C4-2B (cell line): ENCODE measurements around the gene UNC93B1.
"Not testable (repeated sequence)": the region's sequence is repeated elsewhere in the genome, so short reads cannot be mapped to it uniquely, and the experiment has no call there.

ENCODE experiments used
- CTCF ChIP-seq: fragments of 450-650 bp; conservative IDR thresholded peaks from 2 replicates; pipeline ENCODE4 v1.5.1; 2017; ENCODE audit warnings: mild to moderate bottlenecking
- ZFX ChIP-seq: fragments of 450-650 bp; IDR thresholded peaks from 2 replicates; pipeline ENCODE4 v1.6.1; 2017

- not testable (repeated sequence) for TF ChIP-seq CTCF, ZFX
Measured at GRCh38 chr11:67947785-67948184, 56.1 kb downstream of the UNC93B1 start.
